Ovary (tissue), 3 donors: Measurements from ENCODE around the gene KDM5A.

Experiments used
- CTCF ChIP-seq, 3 donors: fragments of 450-650 bp in 2 of 3; fragments of 200-600 bp in 1 of 3; IDR thresholded peaks; one replicate each; pipeline versions ENCODE4 v1.5.1 to v1.8.0; 2016 to 2022; ENCODE audit warnings: antibody characterized with exemption in 3 of 3, mild to moderate bottlenecking in 1 of 3
- EP300 ChIP-seq: sonication (generic); formaldehyde crosslinking; IDR thresholded peaks from one replicate; pipeline ENCODE4 v1.6.1; 2017; ENCODE audit warnings: antibody characterized with exemption
- donor health status: DM: no; HTN: no; CAD: no.

DNA sequence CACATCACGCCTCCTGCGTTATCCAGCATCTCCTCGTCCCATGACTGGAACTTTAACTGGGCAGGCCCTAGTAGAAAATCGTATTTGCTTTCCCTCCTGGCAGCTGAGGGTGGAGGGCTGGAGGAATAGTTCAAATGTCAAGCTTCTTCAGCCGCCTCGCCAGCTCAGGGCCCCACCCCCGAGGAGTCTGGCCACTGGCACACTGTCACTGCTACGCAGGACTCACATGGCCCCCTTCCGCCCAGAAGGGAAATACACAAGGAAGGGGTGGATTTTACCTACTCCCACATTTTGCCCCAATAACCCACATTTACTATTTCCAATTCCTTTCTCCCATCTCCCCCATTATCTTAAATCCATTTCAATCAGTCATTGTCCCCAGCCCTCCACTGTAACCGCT is 135.1 kb downstream of the KDM5A start:
- TF ChIP-seq EP300 (no peak), CTCF (IDR thresholded peaks at IDR 0.05) (no peak)
